Measurements from ENCODE around the gene KLF8. TPM values are rescaled to one million over a fixed set of nuclear protein-coding genes. Genes with fewer than 3 reads are reported as not detected.

The KLF8 gene
- polyA plus RNA-seq, 2 of the 4 experiments (the other 2 are of a cell fraction), result 0.06 to 0.18 TPM

- Histone ChIP-seq H3K9me3 (no peaks in the 10 kb centered on the region), H3K27ac (no peak overlapping the region), H3K4me3 (no peak overlapping the region), H3K4me2 (no peak overlapping the region), H3K4me1 (no peaks in the 10 kb centered on the region)
- no peak for TF ChIP-seq RFX5 (IDR thresholded peaks at IDR 0.05)
- no peak for TF ChIP-seq GATA3 (IDR thresholded peaks at IDR 0.05; ENCODE audit: borderline replicate concordance)
- no peak for TF ChIP-seq ATOH8 (CRISPR knock-in tag; IDR thresholded peaks at IDR 0.05; ENCODE audit: low read depth)
- no peak for TF ChIP-seq MAZ (IDR thresholded peaks at IDR 0.05; ENCODE audit: borderline replicate concordance, low read depth, low read length)
- no peak for TF ChIP-seq JUN (IDR thresholded peaks at IDR 0.05)
- no peak for TF ChIP-seq REST (IDR thresholded peaks at IDR 0.05)
- no peak for TF ChIP-seq ELK1 (IDR thresholded peaks at IDR 0.05; ENCODE audit: low read depth, low read length)
- TF ChIP-seq NPAS2 (CRISPR knock-in tag; IDR thresholded peaks at IDR 0.05; ENCODE audit: borderline replicate concordance), result no peak
- no peak for TF ChIP-seq MAX (IDR thresholded peaks at IDR 0.05)
- TF ChIP-seq TP53 (CRISPR knock-in tag; IDR thresholded peaks at IDR 0.05), result no peak
- no peak for TF ChIP-seq NFE2L2 (conservative IDR thresholded peaks at IDR 0.05; ENCODE audit: low read length)
- no peak for TF ChIP-seq HOXA7 (CRISPR knock-in tag; IDR thresholded peaks at IDR 0.05)
- WGBS (ENCODE audit: missing lambda C conversion rate), result no CpG with 5 or more reads among the region's 28 CpGs
- ATAC-seq (no peak), FAIRE-seq (no peak), DNase-seq (ENCODE audit: low read depth in 1 of 2, low spot score in 1 of 2) (no peak)
- CTCF ChIA-PET, result no interaction called here
- POLR2A ChIA-PET, result no interaction called here
Observed at GRCh38 chrX:56222473-56223000, 9.6 kb upstream of the KLF8 start.

GRCh38 chrX:56226980-56227379, 5.2 kb upstream of the KLF8 start:
- ChIA-PET CTCF (no interaction called here), POLR2A (no interaction called here)
- Histone ChIP-seq H3K27ac (no peak overlapping the region), H3K4me2 (no peak overlapping the region), H3K4me1 (no peaks in the 10 kb centered on the region), H3K9me3 (no peaks in the 10 kb centered on the region), H3K4me3 (no peak overlapping the region)
- WGBS (ENCODE audit: missing lambda C conversion rate), result 14% methylated on average over 1 of the region's 1 CpG
- no peak for FAIRE-seq
- ATAC-seq, result no peak
- TF ChIP-seq HDAC2 (IDR thresholded peaks at IDR 0.05) (no peak), ATOH8 (CRISPR knock-in tag; IDR thresholded peaks at IDR 0.05; ENCODE audit: low read depth) (no peak), MAFK (IDR thresholded peaks at IDR 0.05; ENCODE audit: partially characterized antibody) (no peak), GATA3 (IDR thresholded peaks at IDR 0.05; ENCODE audit: borderline replicate concordance) (no peak), TFCP2L1 (CRISPR knock-in tag; IDR thresholded peaks at IDR 0.05) (no peak), EP300 (IDR thresholded peaks at IDR 0.05) (no peak), RARB (CRISPR knock-in tag; IDR thresholded peaks at IDR 0.05) (no peak), TP53 (CRISPR knock-in tag; IDR thresholded peaks at IDR 0.05) (no peak), NFE2L2 (conservative IDR thresholded peaks at IDR 0.05; ENCODE audit: low read length) (no peak), NPAS2 (CRISPR knock-in tag; IDR thresholded peaks at IDR 0.05; ENCODE audit: borderline replicate concordance) (no peak), FOSL2 (IDR thresholded peaks at IDR 0.05) (no peak), FOSL2 (CRISPR knock-in tag; IDR thresholded peaks at IDR 0.05) (no peak), BHLHE40 (IDR thresholded peaks at IDR 0.05; ENCODE audit: low read depth, low read length) (no peak), KDM5A (IDR thresholded peaks at IDR 0.05) (no peak), CBX2 (IDR thresholded peaks at IDR 0.05; ENCODE audit: borderline replicate concordance, low read depth) (no peak)
- no peak for DNase-seq (ENCODE audit: low read depth in 1 of 2, low spot score in 1 of 2)

All from A549 (cell line).